NCI-H2029 (cell line): ENCODE data around the gene IFI27L2.

Source experiments
- DNase-seq: peaks from one replicate; lab custom pipeline; 2025; lab: John Stamatoyannopoulos, UW

Gene IFI27L2

DNA sequence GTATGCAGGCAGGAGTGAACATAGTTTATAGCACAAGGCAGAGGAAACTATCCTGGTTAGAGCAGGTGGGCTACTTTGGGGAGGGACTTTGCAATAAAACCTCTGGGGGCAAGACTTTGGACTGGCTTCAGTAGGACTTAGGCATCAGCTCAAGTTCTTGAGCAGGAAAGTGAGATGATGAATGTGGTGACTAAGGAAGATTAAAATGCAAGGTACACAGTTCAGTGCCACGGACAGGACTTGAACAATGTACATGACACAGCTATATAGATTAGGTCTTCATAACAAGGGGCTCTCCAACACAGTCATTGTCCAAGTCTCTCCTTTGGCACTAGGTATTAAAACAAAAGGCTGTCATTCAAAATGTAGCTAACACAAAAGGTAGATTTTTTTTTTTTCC, 23.3 kb upstream of the IFI27L2 start:
- no peak for DNase-seq

GRCh38 chr14:94145902-94146527, 16.6 kb upstream of the IFI27L2 start:
- DNase-seq = peak; percentile 62

- DNase-seq = no peak
Measured at GRCh38 chr14:94144765-94145164, 15.4 kb upstream of the IFI27L2 start.

- no peak for DNase-seq
Measured at GRCh38 chr14:94143711-94144110, 14.3 kb upstream of the IFI27L2 start.

DNA sequence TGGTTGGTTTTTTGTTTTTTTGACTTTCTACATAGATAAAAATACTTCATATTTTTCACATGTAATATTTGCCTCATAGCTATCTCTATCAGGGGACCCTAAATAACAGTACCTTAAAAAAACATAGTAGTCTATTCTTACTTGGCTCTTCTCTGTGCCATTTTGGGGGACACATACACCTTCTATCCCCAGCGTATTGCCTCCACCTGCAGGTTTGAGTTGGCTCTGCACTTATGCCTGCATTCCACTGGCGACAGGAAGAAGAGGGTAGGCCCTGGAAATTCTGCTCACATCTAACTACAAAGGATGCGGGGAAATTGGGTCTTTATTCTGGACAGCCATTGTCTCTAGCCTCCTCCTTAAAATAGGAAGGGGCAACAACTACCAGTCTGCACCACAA, 13.8 kb upstream of the IFI27L2 start:
- DNase-seq = no peak

- DNase-seq = no peak
Measured at GRCh38 chr14:94142836-94143235, 13.4 kb upstream of the IFI27L2 start.

DNA sequence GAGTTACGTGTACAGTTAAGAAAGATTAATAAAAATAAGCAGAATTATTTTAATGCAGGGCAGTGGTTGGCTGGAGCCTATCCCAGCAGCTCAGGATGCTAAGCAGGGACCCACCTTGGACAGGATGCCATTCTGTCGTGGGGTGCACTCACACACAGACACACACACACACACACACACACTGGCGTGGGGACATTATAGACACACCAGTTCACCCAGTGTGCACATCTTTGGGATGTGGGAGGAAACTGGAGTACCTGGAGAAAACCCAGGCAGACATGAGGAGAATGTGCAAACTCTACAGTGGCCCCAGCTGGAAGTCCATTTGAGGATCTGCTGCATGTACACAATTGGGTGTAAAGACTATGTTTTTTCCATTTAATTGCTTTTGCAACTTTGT, 12.8 kb upstream of the IFI27L2 start:
- no peak for DNase-seq

GRCh38 chr14:94139421-94139820, 10.0 kb upstream of the IFI27L2 start:
- DNase-seq = no peak

DNA sequence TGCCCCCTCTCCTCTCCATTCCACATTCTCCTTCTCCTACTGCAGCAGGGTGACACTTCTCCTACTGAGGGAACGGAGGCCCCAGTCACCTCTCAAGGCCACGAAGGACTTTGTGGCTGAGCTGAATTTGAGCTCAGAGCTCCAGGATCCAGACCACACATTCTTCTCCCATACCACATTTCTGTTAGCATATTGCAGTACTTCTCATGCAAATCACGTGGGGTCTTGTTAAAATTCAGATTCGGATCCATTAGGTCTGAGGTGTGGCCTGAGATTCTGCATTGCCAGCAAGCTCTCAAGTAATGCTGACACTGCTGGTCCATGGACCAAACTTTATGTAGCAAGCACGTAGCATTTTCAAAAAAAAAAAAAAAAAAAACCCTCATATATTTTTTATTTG, 9.6 kb upstream of the IFI27L2 start:
- no peak for DNase-seq

GRCh38 chr14:94138251-94138650, 8.8 kb upstream of the IFI27L2 start:
- no peak for DNase-seq

DNA sequence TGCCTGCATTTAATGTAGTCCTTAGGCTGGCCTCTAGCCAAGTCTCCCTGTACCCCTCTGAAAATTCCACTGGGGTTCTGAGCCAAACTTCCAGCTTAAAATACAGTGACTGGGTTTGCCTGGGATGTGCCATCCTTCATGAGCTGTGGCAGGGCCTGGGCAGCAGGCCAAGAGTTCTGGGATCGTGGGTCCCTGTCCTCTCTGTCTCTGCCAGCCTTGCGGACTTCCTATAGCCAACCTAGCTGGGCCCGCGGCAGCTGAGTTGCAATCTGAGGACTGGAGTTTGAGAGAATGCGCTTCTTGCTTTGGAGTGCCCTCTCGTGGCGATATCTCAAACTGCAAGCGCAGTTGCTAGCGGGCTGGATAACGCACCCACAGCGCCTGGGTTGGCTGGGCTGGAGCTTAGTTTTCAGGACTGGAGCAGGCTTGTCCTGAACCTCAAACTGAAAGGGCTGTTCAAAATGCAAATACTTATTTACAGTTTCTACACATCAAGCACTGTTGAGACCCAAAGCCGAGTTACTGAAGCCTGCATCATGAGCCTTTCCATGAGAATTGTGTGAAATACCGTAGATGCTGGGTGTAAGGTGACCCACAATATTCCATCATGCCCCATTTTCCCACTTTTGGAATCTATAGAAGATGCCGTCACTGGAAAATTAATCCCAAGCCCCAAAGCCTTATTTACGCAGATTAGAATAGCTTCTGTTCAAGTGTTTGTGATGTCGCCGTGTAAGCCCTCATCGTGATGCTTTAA, 7.3 kb upstream of the IFI27L2 start:
- DNase-seq = peak; percentile 47

GRCh38 chr14:94135476-94135875, 6.1 kb upstream of the IFI27L2 start:
- DNase-seq = no peak

- no peak for DNase-seq
Measured at GRCh38 chr14:94132285-94132887, 3.0 kb upstream of the IFI27L2 start.

- DNase-seq = no peak
Measured at GRCh38 chr14:94129758-94130414, 482 bp upstream of the IFI27L2 start.

- DNase-seq = no peak
Measured at GRCh38 chr14:94128216-94128839, 1.1 kb downstream of the IFI27L2 start.

GRCh38 chr14:94127330-94127729, 2.1 kb downstream of the IFI27L2 start:
- DNase-seq = no peak

- no peak for DNase-seq
Measured at GRCh38 chr14:94126800-94127199, 2.6 kb downstream of the IFI27L2 start.

GRCh38 chr14:94126419-94126677, 3.1 kb downstream of the IFI27L2 start:
- no peak for DNase-seq

DNA sequence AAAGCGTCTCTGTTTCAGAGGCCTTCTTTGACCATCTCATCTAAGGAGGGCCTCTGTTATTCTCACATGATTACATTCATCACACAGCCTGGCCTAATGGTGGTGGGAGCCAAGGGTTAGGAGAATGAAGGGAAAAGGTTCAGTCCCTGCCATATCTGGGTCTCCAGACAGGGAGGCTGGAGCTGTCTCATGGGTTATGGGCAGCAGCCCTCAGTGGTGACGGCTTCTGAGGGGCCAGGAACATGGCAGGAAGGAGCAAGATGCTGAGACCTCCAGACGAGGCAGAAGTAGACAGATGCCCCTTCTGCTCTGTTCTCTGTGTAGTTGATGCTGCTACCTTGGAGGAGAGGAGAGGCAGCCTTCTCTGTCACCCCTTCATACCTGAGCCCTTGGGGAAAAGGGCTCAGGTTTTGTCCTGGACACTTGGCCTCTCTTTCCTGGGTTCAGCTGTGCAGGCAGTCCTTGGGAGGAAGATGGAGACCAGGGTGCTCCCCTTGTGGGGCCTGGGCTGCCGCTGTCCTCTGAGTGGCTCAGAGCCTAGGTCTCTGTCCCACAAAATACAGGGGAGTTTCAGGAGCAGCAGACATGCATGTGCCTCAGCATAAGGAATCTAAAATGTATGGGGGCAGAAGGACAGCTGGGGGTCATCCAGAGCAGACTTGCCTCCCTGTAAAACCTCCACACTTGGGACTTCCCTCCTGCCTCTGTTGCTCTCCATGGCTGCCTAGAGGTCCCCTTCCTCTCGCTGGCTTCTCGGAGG, 3.6 kb downstream of the IFI27L2 start:
- no peak for DNase-seq

- DNase-seq = no peak
Measured at GRCh38 chr14:94124582-94125377, 4.6 kb downstream of the IFI27L2 start.

- DNase-seq = no peak
Measured at GRCh38 chr14:94123868-94124267, 5.5 kb downstream of the IFI27L2 start.
